GM12865 (cell line): Measurements from ENCODE around the gene ZNF326.

Source experiments
- DNase-seq: peaks from one replicate; pipeline ENCODE4 v3.0.0; 2010; ENCODE audit warnings: low read depth
- H3K4me3 ChIP-seq: 2 replicates; pipeline ENCODE4 v1.5.1; 2011; ENCODE audit warnings: mild to moderate bottlenecking, low read depth, low read length, control low read depth
- TF ChIP-seq, protein P1 (sequence below): IDR thresholded peaks from 2 replicates; pipeline ENCODE4 v1.5.1; 2011; ENCODE audit warnings: low read length, control low read depth, low read depth, inconsistent platforms; ENCODE audit not compliant: insufficient read depth; ENCODE audit errors: missing control alignments

Gene ZNF326

DNA sequence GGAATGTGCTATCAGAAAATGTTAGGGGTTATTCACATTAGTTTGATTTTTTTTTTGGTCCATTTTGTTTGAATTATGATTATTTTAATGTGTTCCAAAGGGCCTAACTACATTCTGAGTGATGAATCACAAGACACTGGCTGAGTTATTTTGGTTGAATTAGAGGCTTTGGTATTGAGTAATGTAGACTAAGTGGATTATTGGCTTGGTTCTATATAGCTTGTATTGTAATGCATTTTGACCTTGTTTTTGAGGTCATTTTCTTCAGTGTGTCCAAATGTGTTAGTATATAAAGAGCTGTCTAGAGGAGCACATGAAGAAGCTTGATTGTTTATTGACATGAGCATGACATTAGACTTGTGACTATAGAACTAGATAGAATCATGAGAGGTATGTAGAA lies 3.4 kb downstream of the ZNF326 start:
- TF ChIP-seq, protein P1, sequence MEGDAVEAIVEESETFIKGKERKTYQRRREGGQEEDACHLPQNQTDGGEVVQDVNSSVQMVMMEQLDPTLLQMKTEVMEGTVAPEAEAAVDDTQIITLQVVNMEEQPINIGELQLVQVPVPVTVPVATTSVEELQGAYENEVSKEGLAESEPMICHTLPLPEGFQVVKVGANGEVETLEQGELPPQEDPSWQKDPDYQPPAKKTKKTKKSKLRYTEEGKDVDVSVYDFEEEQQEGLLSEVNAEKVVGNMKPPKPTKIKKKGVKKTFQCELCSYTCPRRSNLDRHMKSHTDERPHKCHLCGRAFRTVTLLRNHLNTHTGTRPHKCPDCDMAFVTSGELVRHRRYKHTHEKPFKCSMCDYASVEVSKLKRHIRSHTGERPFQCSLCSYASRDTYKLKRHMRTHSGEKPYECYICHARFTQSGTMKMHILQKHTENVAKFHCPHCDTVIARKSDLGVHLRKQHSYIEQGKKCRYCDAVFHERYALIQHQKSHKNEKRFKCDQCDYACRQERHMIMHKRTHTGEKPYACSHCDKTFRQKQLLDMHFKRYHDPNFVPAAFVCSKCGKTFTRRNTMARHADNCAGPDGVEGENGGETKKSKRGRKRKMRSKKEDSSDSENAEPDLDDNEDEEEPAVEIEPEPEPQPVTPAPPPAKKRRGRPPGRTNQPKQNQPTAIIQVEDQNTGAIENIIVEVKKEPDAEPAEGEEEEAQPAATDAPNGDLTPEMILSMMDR = no peak
- H3K4me3 ChIP-seq = no peak overlapping the region
- DNase-seq = no peak

DNA sequence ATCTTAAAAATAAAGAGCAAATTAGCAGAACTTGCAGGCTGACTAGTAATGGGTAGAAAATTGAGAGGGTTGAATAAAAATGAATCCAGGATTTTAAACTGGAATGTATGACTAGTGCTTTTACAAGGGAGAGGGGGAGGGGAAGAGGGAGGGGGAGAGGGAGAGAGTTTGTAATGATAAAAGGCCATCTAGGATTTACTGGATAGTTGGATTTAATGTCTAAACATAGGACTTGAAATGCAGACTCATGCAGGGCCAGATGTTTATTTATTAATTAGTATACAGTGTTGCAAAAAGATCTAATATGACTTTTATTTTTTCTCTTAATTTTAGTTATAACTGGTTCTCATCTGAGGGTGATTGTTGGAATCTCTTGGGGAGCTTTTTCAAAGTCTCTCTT lies 4.3 kb downstream of the ZNF326 start:
- TF ChIP-seq, protein P1 = no peak
- H3K4me3 ChIP-seq = no peak overlapping the region
- DNase-seq = no peak

DNA sequence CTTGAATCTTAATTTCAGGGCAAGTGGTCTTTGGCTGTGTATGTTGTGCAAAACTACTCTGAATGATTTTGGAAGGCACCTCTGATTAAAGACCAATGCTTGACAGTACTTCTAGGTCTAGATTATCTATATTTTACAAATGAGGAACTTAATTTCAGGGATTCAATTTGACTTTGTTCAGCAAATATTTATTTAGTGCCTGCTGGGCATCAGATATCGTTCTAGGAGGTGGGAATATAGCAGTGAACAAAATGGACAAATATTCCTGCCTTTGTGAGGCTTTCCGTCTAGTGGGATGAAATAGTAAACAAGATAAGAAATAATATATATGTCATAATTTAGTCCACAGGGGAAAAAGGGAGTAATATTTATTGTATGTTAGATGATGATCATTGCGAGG lies 4.7 kb downstream of the ZNF326 start:
- TF ChIP-seq, protein P1 = no peak
- DNase-seq = no peak
- no peak overlapping the region for H3K4me3 ChIP-seq

DNA sequence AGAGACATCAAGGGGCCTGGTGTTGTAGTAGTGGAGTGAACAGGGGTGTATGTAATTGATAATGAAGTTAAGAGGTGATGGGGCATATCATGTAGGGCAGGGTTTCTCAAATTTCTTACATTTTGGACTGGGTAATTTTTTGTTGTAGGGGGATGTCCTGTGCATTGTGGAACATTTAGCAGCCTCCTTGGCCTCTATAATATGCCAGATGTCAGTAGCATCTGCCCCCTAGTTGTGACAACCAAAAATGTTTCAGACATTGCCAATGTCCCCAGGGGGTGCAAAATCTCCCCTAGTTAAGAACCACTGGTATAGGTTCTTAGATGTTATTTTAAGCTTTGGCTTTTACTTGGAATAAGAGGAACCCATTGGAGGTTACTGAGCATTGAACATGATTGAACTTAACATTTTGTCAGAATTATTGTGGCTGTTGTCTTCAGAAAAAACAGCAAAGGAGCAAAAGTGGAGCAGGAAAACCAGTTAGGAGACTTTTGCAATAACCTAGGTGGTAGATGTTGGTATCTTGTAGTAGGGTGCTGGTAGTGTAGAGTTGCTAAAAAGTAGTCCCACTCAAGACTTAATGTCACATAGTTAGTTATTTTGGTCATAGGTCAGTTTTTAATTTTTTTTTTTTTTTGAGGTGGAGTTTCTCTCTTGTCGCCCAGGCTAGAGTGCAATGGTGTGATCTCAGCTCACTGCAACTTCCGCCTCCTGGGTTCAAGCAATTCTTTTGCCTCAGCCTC lies 6.2 kb downstream of the ZNF326 start:
- no peak overlapping the region for H3K4me3 ChIP-seq
- DNase-seq = peak; percentile 18
- TF ChIP-seq, protein P1 = no peak

DNA sequence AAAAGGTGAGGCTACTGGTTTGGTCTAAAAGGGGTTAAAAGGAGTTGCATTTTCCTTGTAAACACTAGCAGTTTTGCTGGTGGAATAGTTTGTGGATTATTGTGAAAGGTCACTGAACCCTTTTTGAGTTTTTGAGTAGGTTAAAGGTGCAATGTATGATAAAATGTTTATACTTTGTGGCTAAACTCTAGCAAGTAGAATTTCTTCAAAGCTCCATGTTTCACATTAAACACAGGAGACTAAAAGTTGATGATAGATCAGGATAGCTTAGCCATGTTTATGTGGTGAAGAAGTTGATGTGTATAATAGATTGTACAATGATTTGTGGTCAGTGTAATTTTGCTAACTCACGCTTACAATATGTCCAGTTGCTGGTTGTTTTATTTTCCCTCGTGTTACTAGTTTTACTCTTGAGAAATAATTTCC lies 13.1 kb downstream of the ZNF326 start:
- no peak for DNase-seq
- no peak overlapping the region for H3K4me3 ChIP-seq
- TF ChIP-seq, protein P1 = no peak

DNA sequence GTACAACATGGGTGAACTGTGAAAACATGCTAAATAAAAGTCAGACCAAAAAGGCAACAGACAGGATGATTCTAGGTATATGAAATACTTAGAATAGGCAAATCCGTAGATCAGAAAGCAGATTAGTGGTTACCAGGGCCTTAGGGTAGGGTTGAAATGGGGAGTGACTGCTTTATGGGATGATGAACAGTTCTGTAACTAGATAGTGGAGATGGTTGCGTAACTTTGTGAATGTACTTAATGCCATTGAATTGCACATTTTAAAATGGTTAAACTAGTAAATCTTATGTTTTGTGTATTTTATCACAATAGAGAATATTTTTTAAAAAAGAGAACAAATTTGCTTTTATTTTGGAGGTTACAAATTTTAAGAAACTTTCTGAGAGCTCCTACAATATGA lies 17.4 kb downstream of the ZNF326 start:
- TF ChIP-seq, protein P1 = no peak
- H3K4me3 ChIP-seq = no peak overlapping the region
- no peak for DNase-seq

DNA sequence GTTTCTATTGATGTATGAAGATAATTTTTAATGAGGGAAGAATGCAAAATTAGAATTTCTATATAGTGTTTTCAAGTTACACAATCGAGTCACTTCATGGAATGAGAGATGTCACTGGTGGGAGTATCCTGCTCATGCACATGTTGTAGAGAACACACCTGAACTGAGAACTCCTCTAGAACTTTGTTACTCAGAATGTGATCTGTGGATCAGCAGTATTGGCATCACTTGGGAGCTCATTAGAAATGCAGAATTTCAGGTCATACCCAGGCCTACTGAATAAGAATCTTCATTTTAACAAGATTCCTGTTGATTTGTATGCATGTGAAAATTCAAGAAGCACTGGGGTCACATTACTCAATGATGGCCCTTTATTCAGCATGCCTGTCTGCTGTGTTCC lies 28.8 kb downstream of the ZNF326 start:
- TF ChIP-seq, protein P1 = no peak

More for the DNA sequence above, 28.8 kb downstream of the ZNF326 start:
- no peak for DNase-seq
- H3K4me3 ChIP-seq = no peak overlapping the region
